HG02759 (cell line): ENCODE measurements around the gene GRIK2.

Experiments
- ATAC-seq: cut with Tn5 transposase; IDR thresholded peaks from one replicate; pipeline ENCODE4 v1.9.1; 2021; ENCODE audit warnings: mild to moderate bottlenecking, moderate library complexity; ENCODE audit not compliant: unreplicated experiment

Gene GRIK2

GRCh38 chr6:101534821-101535220, 141.3 kb downstream of the GRIK2 start:
- no peak for ATAC-seq

- ATAC-seq: no peak
Measured at GRCh38 chr6:101537753-101538316, 144.3 kb downstream of the GRIK2 start.

- ATAC-seq: no peak
Measured at GRCh38 chr6:101539510-101540245, 146.2 kb downstream of the GRIK2 start.

GRCh38 chr6:101541894-101542293, 148.4 kb downstream of the GRIK2 start:
- ATAC-seq: no peak

- ATAC-seq: no peak
Measured at GRCh38 chr6:101543796-101544195, 150.3 kb downstream of the GRIK2 start.

- ATAC-seq: no peak
Measured at GRCh38 chr6:101544286-101544685, 150.8 kb downstream of the GRIK2 start.

GRCh38 chr6:101545191-101545590, 151.7 kb downstream of the GRIK2 start:
- no peak for ATAC-seq

GRCh38 chr6:101550451-101550850, 156.9 kb downstream of the GRIK2 start:
- ATAC-seq: no peak

- no peak for ATAC-seq
Measured at GRCh38 chr6:101554231-101554630, 160.7 kb downstream of the GRIK2 start.

- no peak for ATAC-seq
Measured at GRCh38 chr6:101558712-101559111, 165.2 kb downstream of the GRIK2 start.

- ATAC-seq: no peak
Measured at GRCh38 chr6:101572627-101573026, 179.1 kb downstream of the GRIK2 start.

GRCh38 chr6:101577091-101577490, 183.6 kb downstream of the GRIK2 start:
- ATAC-seq: no peak

- no peak for ATAC-seq
Measured at GRCh38 chr6:101578306-101578705, 184.8 kb downstream of the GRIK2 start.

GRCh38 chr6:101582792-101583191, 189.3 kb downstream of the GRIK2 start:
- no peak for ATAC-seq

GRCh38 chr6:101585501-101585900, 192.0 kb downstream of the GRIK2 start:
- ATAC-seq: no peak

GRCh38 chr6:101588343-101588742, 194.8 kb downstream of the GRIK2 start:
- no peak for ATAC-seq

GRCh38 chr6:101595276-101595675, 201.8 kb downstream of the GRIK2 start:
- no peak for ATAC-seq

- no peak for ATAC-seq
Measured at GRCh38 chr6:101597693-101598092, 204.2 kb downstream of the GRIK2 start.

GRCh38 chr6:101605426-101605825, 211.9 kb downstream of the GRIK2 start:
- ATAC-seq: no peak

GRCh38 chr6:101605874-101606273, 212.4 kb downstream of the GRIK2 start:
- ATAC-seq: peak; percentile 86

GRCh38 chr6:101607111-101607690, 213.7 kb downstream of the GRIK2 start:
- ATAC-seq: no peak

GRCh38 chr6:101608703-101609102, 215.2 kb downstream of the GRIK2 start:
- no peak for ATAC-seq
